Measurements from ENCODE around the gene BHLHE23.

Gene BHLHE23

GRCh38 chr20:62970307-62971210 is 36.2 kb downstream of the BHLHE23 start:
- no peak for DNase-seq (ENCODE audit: low read depth, low spot score)
- TF ChIP-seq, protein P1, sequence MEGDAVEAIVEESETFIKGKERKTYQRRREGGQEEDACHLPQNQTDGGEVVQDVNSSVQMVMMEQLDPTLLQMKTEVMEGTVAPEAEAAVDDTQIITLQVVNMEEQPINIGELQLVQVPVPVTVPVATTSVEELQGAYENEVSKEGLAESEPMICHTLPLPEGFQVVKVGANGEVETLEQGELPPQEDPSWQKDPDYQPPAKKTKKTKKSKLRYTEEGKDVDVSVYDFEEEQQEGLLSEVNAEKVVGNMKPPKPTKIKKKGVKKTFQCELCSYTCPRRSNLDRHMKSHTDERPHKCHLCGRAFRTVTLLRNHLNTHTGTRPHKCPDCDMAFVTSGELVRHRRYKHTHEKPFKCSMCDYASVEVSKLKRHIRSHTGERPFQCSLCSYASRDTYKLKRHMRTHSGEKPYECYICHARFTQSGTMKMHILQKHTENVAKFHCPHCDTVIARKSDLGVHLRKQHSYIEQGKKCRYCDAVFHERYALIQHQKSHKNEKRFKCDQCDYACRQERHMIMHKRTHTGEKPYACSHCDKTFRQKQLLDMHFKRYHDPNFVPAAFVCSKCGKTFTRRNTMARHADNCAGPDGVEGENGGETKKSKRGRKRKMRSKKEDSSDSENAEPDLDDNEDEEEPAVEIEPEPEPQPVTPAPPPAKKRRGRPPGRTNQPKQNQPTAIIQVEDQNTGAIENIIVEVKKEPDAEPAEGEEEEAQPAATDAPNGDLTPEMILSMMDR (IDR thresholded peaks at IDR 0.05; ENCODE audit: low read depth, low read length): no peak
- in situ Hi-C loops (cut with HindIII; ENCODE audit: low sequenced_read_pairs): no loop called here
- no peak overlapping the region for H3K4me3 ChIP-seq (ENCODE audit: low read depth, low read length)

GRCh38 chr20:62969939-62970306 is 36.8 kb downstream of the BHLHE23 start:
- DNase-seq (ENCODE audit: low read depth, low spot score): no peak
- in situ Hi-C loops (cut with HindIII; ENCODE audit: low sequenced_read_pairs): no loop called here
- TF ChIP-seq, protein P1 (IDR thresholded peaks at IDR 0.05; ENCODE audit: low read depth, low read length): no peak
- no peak overlapping the region for H3K4me3 ChIP-seq (ENCODE audit: low read depth, low read length)

DNA sequence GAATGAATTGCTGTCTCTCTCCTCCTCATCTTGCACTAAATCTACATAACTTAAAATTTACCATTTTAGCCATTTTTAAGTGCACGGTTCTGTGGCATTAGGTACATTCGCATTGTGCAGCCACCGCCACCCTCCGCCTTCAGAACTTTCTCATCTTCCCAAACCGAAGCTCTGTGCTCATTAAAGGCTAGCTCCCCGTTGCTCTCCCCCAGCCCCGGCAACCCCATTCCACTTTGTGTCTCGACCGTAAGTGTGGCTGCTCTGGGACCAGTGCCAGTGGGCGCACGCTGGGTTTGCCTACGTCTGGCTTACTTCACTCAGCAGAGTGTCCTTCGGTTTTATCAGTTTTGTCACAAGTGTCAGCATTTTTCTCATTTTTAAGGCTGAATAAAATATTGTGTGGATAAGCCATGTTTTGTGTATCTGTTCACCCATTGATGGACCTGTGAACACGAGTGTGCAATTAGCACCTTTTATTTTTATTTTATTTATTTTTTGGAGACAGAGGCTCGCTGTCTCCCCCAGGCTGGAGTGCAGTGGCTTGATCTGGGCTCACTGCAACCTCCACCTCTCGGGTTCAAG is 37.5 kb downstream of the BHLHE23 start:
- no peak for DNase-seq (ENCODE audit: low read depth, low spot score)
- TF ChIP-seq, protein P1 (IDR thresholded peaks at IDR 0.05; ENCODE audit: low read depth, low read length): no peak
- in situ Hi-C loops (cut with HindIII; ENCODE audit: low sequenced_read_pairs): no loop called here
- no peak overlapping the region for H3K4me3 ChIP-seq (ENCODE audit: low read depth, low read length)

- no peak overlapping the region for H3K4me3 ChIP-seq (ENCODE audit: low read depth, low read length)
- DNase-seq (ENCODE audit: low read depth, low spot score): no peak
- TF ChIP-seq, protein P1 (IDR thresholded peaks at IDR 0.05; ENCODE audit: low read depth, low read length): no peak
- in situ Hi-C loops (cut with HindIII; ENCODE audit: low sequenced_read_pairs): no loop called here
Observed at GRCh38 chr20:62968378-62969178, 38.2 kb downstream of the BHLHE23 start.

DNA sequence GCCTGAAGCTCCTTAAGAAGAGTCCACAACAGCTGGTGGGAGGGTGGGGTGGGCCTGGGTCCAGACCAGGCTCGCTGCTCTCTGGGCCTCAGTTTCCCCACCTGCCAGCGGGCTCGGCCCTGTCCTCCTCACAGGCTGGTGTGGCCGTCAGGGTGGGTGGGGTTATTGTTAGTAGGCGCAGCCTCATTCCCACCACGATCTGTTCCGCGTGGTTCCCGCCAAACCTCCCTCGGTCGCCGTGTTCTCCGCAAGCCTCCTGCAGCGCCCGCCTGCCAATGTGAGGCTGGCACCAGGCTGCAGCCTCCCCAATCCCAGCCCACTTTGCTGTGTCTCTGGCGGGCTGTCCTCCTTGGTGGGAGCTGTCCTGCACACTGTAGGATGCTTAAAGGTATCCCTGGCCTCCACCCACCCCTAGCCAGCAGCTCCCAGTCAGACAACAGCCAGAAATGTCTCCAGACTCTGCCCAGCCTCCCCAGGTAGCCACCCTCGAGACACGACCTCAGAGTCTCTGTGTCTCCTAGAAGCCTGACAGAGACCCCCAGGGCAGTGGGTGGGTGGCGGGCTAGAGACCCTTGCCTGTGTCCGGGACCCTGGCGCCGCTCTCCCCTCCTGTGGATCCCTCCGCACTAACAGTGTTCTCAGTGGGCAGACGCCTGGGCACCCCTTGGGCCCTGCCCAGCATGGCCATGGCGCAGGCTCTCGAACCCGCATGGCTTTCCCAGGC is 39.0 kb downstream of the BHLHE23 start:
- no peak for DNase-seq (ENCODE audit: low read depth, low spot score)
- in situ Hi-C loops (cut with HindIII; ENCODE audit: low sequenced_read_pairs): no loop called here
- TF ChIP-seq, protein P1 (IDR thresholded peaks at IDR 0.05; ENCODE audit: low read depth, low read length): no peak
- H3K4me3 ChIP-seq (ENCODE audit: low read depth, low read length): no peak overlapping the region

DNA sequence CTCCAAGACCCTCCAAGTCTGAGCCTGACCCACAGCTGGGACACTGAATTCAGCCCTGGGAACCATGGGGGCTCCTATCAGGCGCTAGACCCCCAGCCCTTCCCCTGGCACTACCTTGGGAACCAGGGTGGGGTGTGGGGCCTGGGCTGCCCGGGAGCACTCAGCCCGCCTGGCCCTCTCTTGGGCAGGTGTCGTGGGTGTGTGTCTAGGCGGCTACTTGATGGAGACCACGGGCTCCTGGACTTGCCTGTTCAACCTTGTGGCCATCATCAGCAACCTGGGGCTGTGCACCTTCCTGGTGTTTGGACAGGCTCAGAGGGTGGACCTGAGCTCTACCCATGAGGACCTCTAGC is 39.6 kb downstream of the BHLHE23 start:
- TF ChIP-seq, protein P1 (IDR thresholded peaks at IDR 0.05; ENCODE audit: low read depth, low read length): no peak
- no peak for DNase-seq (ENCODE audit: low read depth, low spot score)
- in situ Hi-C loops (cut with HindIII; ENCODE audit: low sequenced_read_pairs): no loop called here
- no peak overlapping the region for H3K4me3 ChIP-seq (ENCODE audit: low read depth, low read length)

Data from astrocyte of the spinal cord (primary cell).